Common myeloid progenitor, CD34-positive (primary cell): ENCODE data around the gene TOR4A.
A peak's percentile ranks its signal among the peaks of the same experiment; 100 is the strongest.

Experiments used
- CTCF ChIA-PET: fragments of 350-600 bp; sonication (Branson Sonifier 250); formaldehyde crosslinking; loops from one replicate; lab custom pipeline; 2021; ENCODE audit warnings: antibody characterized with exemption; lab: Charles Lee
- POLR2A ChIA-PET: fragments of 350-600 bp; sonication (Branson Sonifier 250); formaldehyde crosslinking; loops from one replicate; lab custom pipeline; 2021; ENCODE audit warnings: antibody characterized with exemption; lab: Charles Lee
- DNase-seq, 3 donors: peaks; one replicate each; pipeline versions ENCODE4 v3.0.0 to v3.0.0-alpha.2; 2013
- H3K27ac ChIP-seq, 2 experiments: 1 replicate in 1 of 2; 2 replicates in 1 of 2; pipeline ENCODE4 v1.7.0; 2013; ENCODE audit warnings: inconsistent platforms in 2 of 2, low read length in 2 of 2, mild to moderate bottlenecking in 2 of 2, low read depth in 1 of 2, moderate library complexity in 1 of 2; ENCODE audit not compliant: severe bottlenecking in 2 of 2, insufficient read depth in 1 of 2, poor library complexity in 1 of 2
- H3K27me3 ChIP-seq, 5 experiments: replicated peaks in 2 of 5; 1 replicate in 3 of 5; 2 replicates in 2 of 5; pipeline versions ENCODE4 v1.6.1 to v1.7.0; 2013; ENCODE audit warnings: low read length in 4 of 5, mild to moderate bottlenecking in 2 of 5, moderate library complexity in 2 of 5, inconsistent platforms in 1 of 5; ENCODE audit not compliant: insufficient read depth in 5 of 5, control insufficient read depth in 4 of 5
- H3K36me3 ChIP-seq, 4 experiments: 1 replicate in 2 of 4; 2 replicates in 2 of 4; pipeline versions ENCODE4 v1.6.1 to v1.7.0; 2013; ENCODE audit warnings: low read length in 3 of 4, control low read depth in 1 of 4, mild to moderate bottlenecking in 1 of 4; ENCODE audit not compliant: control insufficient read depth in 4 of 4, insufficient read depth in 4 of 4
- H3K4me1 ChIP-seq, 4 experiments: 1 replicate in 3 of 4; 2 replicates in 1 of 4; pipeline versions ENCODE4 v1.6.1 to v1.7.1; 2013; ENCODE audit warnings: low read length in 3 of 4, mild to moderate bottlenecking in 3 of 4, control low read depth in 1 of 4, inconsistent platforms in 1 of 4, moderate library complexity in 1 of 4; ENCODE audit not compliant: control insufficient read depth in 4 of 4, insufficient read depth in 4 of 4; ENCODE audit errors: control extremely low read depth in 1 of 4
- H3K4me3 ChIP-seq, 7 experiments: 1 replicate in 4 of 7; 2 replicates in 3 of 7; pipeline versions ENCODE4 v1.5.1 to v1.7.0; 2013; ENCODE audit warnings: mild to moderate bottlenecking in 7 of 7, low read length in 6 of 7, moderate library complexity in 6 of 7, inconsistent platforms in 2 of 7, low read depth in 2 of 7, control low read depth in 1 of 7; ENCODE audit not compliant: insufficient read depth in 4 of 7, control insufficient read depth in 1 of 7; ENCODE audit errors: extremely low read depth in 1 of 7
- H3K9me3 ChIP-seq, 5 experiments: 1 replicate in 4 of 5; 2 replicates in 1 of 5; pipeline versions ENCODE4 v1.6.1 to v1.7.1; 2013; ENCODE audit warnings: low read length in 4 of 5, mild to moderate bottlenecking in 2 of 5, inconsistent platforms in 1 of 5, low read depth in 1 of 5, moderate library complexity in 1 of 5; ENCODE audit not compliant: control insufficient read depth in 4 of 5, insufficient read depth in 2 of 5; ENCODE audit errors: control extremely low read depth in 1 of 5
- WGBS: methylation state at CpG from one replicate; pipeline ENCODE4 v1.1.5; 2013; ENCODE audit not compliant: insufficient coverage; 5-methylcytosine and 5-hydroxymethylcytosine counted together

TOR4A gene

DNA sequence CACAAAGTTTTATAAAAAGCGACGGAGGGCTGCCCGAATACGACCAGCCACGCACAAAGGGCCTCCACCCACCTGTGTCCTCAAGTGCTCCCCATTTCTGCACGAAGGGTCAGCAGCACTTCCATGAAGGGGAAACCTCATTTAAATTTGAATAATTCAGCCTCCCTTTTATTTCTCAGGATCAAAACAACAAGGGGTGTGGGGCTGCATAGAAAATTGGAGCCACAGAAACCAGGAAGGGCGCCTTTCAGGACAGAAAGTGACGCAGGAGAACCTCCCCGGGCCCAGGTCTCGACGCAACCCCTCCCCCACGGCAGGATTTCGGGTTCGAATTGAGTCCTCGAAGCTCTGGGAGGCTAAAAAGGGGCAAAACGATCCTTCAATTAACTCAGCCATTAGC is 22.4 kb downstream of the TOR4A start:
- peaks cover 0 to 17% (median 3%) of the 10 kb centered on the region in 5 experiments for H3K27me3 ChIP-seq
- CTCF ChIA-PET: interaction anchor here (0.9 kb wide), 1 partner anchor 109 kb away, joined by 3 read pairs; no protein-coding TSS in a partner anchor
- POLR2A ChIA-PET: no interaction called here

DNA sequence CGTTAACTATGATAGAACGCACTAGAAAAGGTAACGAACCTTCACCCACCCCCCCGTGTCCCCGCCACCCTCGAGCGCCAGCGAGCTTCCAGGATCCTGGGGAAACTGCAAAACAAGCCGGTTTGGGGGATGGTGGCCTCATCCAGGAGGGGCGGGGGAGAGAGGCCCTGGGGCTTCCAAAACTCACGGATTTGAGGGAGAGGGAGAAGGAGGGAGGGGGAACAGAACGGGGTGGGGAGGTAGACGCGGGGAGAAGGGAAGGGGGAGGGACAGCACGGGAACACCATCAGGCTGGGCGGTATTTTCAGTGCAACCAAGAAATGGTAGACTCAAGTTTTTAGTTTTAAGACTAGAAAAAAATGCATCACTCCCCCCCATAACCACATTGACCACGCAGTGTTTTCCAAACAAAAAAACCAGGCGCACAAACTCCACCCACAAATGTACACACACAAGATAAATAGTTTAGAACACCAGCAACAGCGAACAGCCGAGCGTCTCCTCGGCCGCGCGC is 23.1 kb downstream of the TOR4A start:
- H3K27ac ChIP-seq: peak overlapping the region in 1 of 2 experiments; percentile 25
- peak overlapping the region; percentile 45 to 83 (median 66) for H3K4me3 ChIP-seq
- H3K27me3 ChIP-seq: peaks cover 0 to 17% (median 3%) of the 10 kb centered on the region in 5 experiments
- H3K36me3 ChIP-seq: no peaks in the 10 kb centered on the region
- no peaks in the 10 kb centered on the region for H3K9me3 ChIP-seq
- H3K4me1 ChIP-seq: peaks cover 5 to 65% (median 62%) of the 10 kb centered on the region in 4 experiments
- 0% methylated on average over 2 of the region's 25 CpGs for WGBS
- CTCF ChIA-PET: interaction anchor here (0.9 to 4.8 kb wide), 4 partner anchors 12 to 109 kb away, joined by 3 to 56 read pairs (median 6); no protein-coding TSS in a partner anchor
- POLR2A ChIA-PET: no interaction called here
- DNase-seq: peak in 2 of 3 donors; percentile 62 to 66

More for the DNA sequence above, 22.4 kb downstream of the TOR4A start:
- Histone ChIP-seq H3K4me1 (peaks cover 5 to 62% (median 58%) of the 10 kb centered on the region in 4 experiments), H3K27ac (peak overlapping the region in 1 of 2 experiments; percentile 25), H3K36me3 (no peaks in the 10 kb centered on the region), H3K4me3 (peak overlapping the region in 2 of 7 experiments; percentile 16 to 69), H3K9me3 (no peaks in the 10 kb centered on the region)
- DNase-seq: no peak
- WGBS: 91% methylated on average over 10 of the region's 16 CpGs

GRCh38 chr9:137301081-137301947 is 23.8 kb downstream of the TOR4A start:
- no peaks in the 10 kb centered on the region for H3K36me3 ChIP-seq
- no peaks in the 10 kb centered on the region for H3K9me3 ChIP-seq
- ChIA-PET POLR2A (interaction anchor here (1.0 to 1.4 kb wide), 3 partner anchors 82 to 122 kb away, joined by 3 to 4 read pairs (median 4); partner anchors contain the start of genes EXD3 and NOXA1), CTCF (interaction anchor here (0.6 to 5.6 kb wide), 13 partner anchors 11 to 122 kb away, joined by 3 to 56 read pairs (median 4); partner anchors contain the start of genes EXD3 and NOXA1)
- WGBS: under 1% methylated on average over 98 of the region's 115 CpGs
- peaks cover 0 to 15% (median 3%) of the 10 kb centered on the region in 5 experiments for H3K27me3 ChIP-seq
- H3K4me3 ChIP-seq: peak overlapping the region; percentile 45 to 83 (median 66)
- H3K4me1 ChIP-seq: peaks cover 5 to 69% (median 65%) of the 10 kb centered on the region in 4 experiments
- peak in 1 of 3 donors; percentile 55 for DNase-seq
- H3K27ac ChIP-seq: peak overlapping the region in 1 of 2 experiments; percentile 25

GRCh38 chr9:137302118-137302448 is 24.6 kb downstream of the TOR4A start, which contains the start of gene NRARP:
TSS of gene NRARP (minus strand) at chr9:137302271. CDS start at chr9:137301928, 343 bp downstream.
- H3K36me3 ChIP-seq: no peaks in the 10 kb centered on the region
- ChIA-PET POLR2A (interaction anchor here (0.9 to 1.4 kb wide), 6 partner anchors 14 to 121 kb away, joined by 3 to 6 read pairs (median 4); partner anchors contain the start of genes EXD3 and NOXA1), CTCF (interaction anchor here (0.6 to 5.6 kb wide), 16 partner anchors 11 to 141 kb away, joined by 3 to 56 read pairs (median 4); partner anchors contain the start of genes EXD3 and NOXA1)
- no peaks in the 10 kb centered on the region for H3K9me3 ChIP-seq
- DNase-seq: peak; percentile 83 to 90 (median 89)
- under 1% methylated on average over 60 of the region's 60 CpGs for WGBS
- H3K27ac ChIP-seq: peak within 1 kb of the TSS in 1 of 2 experiments; percentile 25
- H3K4me1 ChIP-seq: peaks cover 5 to 69% (median 65%) of the 10 kb centered on the region in 4 experiments
- peak within 1 kb of the TSS; percentile 45 to 83 (median 66) for H3K4me3 ChIP-seq
- H3K27me3 ChIP-seq: peaks cover 0 to 10% (median 2%) of the 10 kb centered on the region in 5 experiments

DNA sequence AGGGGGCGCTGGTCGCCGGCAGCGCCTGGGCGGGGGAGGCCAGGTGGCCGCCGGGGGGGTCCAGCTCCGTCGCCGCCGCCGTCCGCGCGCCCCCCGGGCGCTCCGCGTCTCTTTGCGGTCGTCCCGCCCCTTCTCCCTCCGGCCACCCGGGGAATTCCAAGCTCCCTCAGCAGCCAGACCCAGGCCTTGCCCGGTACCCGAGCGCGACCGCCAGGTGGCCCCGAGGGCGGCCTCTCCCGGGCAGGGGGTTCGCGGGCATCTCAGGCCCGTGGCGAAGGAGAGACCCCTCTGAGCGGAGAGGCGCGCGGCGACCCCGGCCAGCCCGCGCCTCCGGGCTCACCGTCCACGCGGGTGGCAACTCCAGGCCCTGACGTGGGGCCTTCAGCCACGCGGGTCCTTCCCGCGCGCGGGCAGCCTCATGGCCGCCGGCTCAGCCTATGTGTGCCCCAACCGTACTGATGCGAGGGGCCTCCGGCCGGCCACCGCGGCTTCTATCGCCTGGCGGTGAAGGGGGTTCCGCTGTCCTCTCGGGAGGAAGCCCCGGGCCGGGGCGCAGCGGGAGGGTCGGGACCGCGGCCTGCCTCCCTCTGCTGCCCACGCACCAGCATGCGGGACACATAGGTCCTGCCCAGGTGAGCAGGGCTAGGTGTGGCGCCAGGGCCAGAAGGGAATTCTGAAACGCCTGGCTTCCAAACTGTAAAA is 25.1 kb downstream of the TOR4A start:
- Histone ChIP-seq H3K27me3 (peaks cover 0 to 8% (median 2%) of the 10 kb centered on the region in 5 experiments), H3K9me3 (no peaks in the 10 kb centered on the region), H3K4me1 (peaks cover 5 to 70% (median 67%) of the 10 kb centered on the region in 4 experiments), H3K27ac (peak overlapping the region in 1 of 2 experiments; percentile 25), H3K36me3 (no peaks in the 10 kb centered on the region), H3K4me3 (peak overlapping the region; percentile 25 to 74 (median 63))
- ChIA-PET CTCF (interaction anchor here (0.7 to 5.6 kb wide), 14 partner anchors 10 to 141 kb away, joined by 3 to 56 read pairs (median 5); partner anchors contain the start of genes EXD3 and NOXA1), POLR2A (interaction anchor here (0.9 to 1.4 kb wide), 6 partner anchors 13 to 121 kb away, joined by 3 to 6 read pairs (median 4); partner anchors contain the start of genes EXD3 and NOXA1)
- no peak for DNase-seq
- 2% methylated on average over 75 of the region's 78 CpGs for WGBS
